Activated CD8-positive, alpha-beta memory T cell treated with anti-CD3 and anti-CD28 coated beads, Interleukin-2, amount 50 U/mL, for 48 hours (primary cell): ENCODE results near the gene RFPL1.

ENCODE experiments used
- DNase-seq: peaks from one replicate; pipeline ENCODE4 v3.0.0-alpha.2; 2020

RFPL1 gene

DNA sequence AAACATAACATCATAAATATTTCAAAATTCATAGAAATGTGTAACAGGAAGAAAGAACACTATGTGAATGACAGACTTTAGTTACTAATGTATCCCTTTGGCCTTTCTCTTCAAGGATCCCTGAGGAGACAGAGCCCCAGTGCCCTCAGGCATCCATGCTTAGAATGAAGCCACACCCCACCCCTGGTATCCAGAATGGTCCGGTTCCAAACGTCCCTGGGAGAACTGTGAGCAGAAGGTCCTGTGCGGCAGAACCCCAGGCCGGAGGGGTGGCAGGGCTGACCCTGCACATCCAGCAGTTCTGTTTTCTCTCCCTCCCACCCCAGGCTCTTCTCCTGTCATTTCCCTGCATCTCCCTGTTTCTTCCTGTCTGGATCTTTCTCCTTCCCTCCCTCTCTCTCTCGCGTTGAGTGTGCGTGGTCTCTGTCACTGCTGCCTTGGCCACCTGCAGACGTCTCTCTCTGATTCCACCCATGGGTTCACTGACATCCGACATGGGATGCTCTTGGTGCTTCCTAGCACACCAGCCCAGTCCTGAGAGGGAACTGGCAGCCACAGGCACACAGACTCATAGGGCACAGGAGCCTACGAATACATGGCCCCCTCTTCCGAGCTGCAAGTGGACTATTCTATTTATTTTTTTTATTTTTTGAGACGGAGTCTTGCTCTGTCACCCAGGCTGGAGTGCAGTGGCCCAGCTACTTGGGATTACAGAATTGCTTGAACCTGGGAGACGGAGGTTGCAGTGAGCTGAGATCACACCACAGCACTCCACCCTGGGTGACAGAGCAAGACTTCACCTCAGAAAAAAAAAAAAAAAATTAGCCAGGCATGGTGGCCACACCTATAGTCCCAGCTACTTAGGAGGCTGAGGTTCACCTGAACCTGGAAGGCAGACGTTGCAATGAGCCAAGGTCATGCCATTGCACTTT is 5.7 kb downstream of the RFPL1 start:
- DNase-seq, result no peak

DNA sequence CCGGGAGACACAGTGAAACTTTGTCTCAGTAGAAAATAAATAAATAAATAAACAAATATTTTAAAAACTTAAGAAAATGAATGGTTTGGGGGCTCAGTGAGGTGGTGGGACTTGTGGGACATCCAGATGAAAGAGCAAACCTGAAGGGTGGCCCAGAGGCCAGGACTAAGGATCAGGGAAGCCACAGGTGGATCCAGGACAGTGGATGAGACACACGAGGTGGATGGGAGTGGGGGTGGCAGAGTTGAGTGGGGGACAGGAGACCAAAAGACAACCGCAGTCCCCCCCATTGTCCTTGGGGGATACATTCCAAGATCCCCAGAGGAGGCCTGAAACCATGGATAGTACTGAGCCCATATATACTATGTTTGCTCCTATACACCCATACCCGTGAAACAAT is 7.1 kb downstream of the RFPL1 start:
- no peak for DNase-seq

DNA sequence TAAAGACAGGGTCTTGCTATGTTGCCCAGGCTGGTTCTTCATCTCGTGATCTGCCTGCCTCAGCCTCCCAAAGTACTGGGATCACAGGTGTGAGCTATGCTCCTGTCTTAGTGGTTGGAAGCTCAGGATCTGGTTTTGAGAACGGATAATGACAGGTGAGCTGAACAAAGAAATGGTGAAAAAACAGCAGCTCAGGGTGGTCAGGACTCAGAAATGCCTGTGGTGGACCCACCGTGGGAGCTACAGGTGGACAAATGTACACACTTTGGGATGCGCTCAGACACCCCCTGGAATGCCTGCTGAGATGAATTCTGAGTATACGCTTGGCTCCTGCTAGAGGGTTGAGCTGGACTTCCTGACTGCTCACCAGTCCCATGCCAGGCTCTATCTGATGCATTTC is 9.5 kb downstream of the RFPL1 start:
- no peak for DNase-seq

DNA sequence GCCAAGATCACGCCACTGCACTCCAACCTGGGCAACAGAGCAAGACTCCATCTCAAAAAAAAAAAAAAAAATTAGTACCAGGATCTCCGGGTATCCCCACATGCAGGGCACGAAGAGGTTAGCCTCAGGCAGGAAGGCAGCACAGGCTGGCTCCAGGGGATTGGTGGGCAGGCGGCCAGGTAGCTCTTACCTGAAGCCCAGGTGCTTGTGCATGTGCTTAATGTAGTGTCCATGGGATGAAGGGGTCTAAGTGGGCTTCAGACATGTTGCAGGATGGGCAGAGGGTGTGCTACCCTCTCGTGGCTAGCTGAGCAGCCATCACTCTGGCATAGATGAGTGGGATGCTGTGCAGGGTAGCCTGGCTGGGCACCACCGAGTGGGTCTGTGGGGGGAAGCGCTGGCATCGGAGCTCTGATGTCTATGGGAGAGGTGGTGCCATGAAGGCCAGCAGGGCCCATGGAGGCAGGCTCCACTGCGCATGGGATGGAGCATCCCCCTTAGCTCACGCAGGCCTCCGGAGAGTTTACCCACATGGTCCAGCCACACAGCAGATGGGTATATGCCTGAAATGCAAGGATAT is 11.0 kb downstream of the RFPL1 start:
- no peak for DNase-seq

DNA sequence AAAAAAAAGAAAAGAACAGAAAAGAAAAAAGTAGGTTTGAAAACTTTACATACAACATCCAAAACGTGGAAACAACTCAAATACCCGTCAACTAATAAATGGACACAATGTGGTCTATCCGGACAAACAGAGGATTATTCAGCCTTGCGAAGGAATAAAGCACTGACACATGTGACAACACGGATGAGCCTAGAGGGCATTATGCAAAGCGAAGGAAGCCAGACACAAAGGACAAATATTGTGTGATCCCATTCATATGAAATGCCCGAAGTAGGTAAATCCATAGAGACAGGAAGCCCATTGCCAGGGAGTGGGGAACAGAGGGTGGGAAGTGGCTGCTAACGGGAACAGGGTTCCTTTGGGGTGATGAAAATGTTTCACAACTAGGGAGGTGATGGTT is 11.8 kb downstream of the RFPL1 start:
- DNase-seq, result no peak

DNA sequence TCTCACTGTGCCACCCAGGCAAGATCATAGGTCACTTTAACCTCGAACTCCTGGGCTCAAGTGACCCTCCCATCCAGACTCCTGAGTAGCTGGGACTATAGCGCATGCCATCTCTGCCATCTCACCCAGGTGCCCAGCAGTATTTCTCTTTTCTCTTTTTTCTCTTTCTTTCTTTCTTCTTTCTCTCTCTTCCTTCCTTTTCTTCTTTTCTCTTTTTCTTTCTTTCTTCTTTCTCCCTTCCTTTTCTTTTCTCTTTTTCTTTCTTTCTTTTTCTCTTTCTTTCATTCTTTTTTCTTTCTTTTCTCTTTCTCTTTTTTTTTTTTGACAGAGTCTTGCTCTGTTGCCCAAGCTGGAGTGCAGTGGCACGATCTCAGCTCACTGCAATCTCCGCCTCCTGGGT is 13.5 kb downstream of the RFPL1 start:
- no peak for DNase-seq

DNA sequence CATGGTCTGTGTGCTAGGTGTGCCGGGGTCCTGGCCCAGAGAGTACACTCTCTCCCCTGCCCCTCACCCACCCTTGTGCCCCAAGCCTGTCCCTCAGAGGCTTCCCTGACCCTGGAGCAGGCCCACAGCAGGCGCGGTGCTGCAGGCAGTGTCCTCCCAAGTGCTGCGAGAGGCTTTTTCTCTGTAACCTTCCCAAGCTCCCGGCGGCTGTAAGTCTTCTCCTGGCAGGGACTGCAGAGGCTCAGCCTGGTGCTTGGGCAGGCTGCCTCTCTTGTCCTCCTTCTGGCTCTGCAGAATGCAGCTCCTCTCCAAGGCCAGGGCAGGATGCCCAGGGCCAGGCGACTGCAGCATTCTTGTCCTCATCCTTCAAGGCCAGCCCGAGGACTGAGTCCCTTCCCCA is 15.9 kb downstream of the RFPL1 start:
- no peak for DNase-seq

DNA sequence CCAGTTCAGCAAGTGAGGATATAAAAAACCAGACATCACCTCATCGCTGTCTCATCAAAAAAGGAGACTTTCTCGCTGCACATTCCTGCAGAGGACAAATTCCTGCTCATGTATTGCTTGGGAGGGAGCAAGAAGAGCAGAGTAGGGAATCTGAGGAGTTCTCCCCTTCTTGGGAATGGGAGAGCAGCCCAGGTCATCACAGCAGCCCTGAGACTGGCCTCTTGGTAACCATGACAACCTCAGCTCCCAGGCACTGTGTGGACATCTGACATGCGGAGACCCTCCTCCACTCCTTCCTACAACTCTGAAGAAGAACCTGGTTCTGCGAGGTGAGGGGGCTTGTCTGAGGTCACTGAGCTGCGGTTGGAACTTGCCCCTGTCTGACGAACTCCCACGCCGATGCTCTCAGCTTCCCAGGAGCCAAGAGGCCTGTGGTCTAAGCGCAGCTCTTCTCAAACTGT is 17.9 kb downstream of the RFPL1 start:
- no peak for DNase-seq

DNA sequence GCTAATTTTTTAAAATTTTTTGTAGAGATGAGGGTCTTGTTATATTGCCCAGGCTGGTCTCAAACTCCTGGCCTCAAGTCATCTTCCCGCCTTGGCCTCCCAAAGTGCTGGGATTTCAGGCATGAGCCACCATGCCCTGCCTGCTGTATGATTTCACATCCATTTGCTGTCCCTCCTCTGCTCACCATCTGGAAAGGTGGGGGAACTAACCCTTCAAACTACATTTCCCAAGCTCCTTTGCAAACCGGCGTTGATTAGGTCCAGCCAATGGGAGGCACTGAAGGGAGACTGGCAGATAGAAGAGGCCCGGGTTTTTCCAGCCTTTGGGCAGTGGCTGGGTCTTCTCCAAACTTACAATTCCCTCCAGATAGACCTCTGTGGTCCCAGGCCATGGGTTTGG is 19.3 kb downstream of the RFPL1 start:
- DNase-seq, result no peak

DNA sequence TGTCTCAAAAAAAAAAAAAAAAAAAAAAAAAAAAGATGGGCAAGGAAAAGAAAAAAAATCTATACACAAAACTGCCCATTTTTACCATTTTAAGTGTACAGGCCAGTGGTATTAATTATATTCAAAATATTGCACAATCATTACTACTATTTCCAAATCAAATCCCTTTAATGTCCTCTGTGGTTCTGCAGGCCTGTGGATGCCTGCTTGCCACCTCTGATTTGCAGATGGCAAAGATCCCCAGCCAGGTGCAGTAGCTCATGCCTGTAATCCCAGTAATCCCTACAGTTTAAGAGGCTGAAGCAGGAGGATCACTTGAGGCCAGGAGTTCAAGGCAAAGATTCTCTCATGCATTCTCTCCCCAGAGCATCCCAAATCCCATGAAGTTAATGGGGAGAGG is 20.2 kb downstream of the RFPL1 start:
- DNase-seq, result no peak

DNA sequence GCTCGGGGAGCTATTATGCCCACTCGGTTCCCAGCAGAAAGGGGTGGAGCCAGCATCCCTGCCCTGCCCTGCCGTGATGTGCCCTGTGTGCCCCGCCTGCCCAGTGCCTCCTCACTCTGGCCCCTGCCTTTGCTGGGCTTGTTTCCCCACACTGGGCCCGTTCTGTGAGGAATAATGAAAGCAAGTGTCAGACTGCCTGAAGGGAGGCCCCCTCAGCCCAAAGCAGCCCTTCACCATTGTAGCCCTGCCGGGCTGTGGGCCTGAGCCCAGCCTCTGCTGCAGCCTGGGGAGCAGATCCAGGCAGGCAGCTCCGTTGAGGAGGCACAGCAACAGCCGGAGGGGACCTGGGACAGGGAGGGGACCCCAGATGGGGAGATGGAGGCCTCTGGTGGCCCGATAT is 21.4 kb downstream of the RFPL1 start:
- no peak for DNase-seq

DNA sequence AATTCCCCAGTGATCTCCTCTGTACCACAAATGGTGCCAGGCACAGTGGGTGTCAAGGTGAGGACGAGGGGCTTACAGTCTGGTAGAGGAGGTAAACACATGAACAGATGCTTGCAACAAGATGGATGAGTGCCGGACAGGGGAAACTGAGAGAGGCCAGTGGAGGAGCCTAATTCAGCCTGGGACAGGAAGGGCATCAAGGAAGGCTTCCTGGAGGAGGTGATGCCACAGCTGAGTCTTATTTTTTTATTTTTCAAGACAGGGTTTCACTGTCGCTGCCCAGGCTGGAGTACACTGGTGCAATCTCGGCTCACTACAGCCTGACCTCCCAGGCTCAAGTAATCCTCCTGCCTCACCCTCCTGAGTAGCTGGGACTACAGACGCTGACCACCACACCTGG is 22.9 kb downstream of the RFPL1 start:
- no peak for DNase-seq

DNA sequence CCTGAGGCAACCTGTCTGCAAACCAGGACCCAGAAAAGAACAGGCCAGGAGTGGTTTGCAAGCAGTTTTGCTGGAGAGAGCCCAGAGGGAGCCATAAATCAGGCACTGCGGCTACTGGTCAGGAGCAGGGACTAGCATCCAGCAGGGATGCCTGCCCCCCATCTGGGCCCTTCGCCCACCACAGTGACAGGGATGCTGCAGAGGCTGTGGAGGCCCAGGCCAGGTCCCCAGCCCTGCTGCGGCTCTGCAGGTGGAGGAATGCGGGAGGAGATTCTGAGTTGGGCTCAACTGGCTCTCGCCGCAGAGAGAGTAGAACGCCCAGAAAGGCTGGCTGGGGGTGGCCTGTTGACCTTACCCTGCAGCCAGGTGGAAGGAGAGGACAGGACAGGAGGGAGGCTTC is 25.2 kb downstream of the RFPL1 start:
- no peak for DNase-seq

DNA sequence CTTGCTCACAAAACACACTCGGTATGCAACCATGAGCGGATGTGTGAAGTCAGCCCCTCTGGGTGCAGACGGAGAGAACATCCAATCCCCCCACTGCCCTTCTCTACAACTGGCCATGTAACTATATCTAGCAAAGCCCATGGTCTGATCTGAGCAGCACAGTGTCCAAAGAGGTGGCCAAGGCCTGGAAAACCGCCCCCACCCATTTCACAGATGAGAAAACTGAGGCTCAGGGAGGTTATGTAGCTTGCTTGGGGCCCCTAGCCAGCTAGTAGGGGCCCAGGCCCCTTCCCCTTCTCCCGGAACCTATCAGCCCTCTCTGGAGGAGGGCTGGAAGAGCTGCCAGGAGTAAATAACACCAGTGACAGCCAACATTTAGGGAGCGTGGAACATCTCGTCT is 26.2 kb downstream of the RFPL1 start:
- DNase-seq, result no peak

DNA sequence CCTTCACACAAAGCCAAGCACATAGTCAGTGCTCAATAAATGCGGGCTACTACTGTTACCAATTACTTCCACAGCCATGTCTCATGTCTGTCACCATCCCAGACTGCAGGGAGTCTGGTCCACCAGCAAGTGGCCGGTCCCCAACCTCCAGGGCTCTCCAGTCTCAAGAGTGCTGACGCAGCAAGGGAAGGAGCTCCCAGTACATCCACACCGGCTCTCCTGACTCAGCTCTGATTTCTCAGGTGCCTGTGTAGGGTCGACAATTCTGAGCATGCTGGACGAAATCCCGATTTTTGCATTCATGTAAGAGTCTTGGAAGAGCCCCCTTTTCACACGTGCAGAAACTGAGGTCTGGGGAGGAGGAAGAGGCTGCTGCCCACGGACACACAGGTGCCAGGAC is 31.4 kb downstream of the RFPL1 start:
- no peak for DNase-seq

DNA sequence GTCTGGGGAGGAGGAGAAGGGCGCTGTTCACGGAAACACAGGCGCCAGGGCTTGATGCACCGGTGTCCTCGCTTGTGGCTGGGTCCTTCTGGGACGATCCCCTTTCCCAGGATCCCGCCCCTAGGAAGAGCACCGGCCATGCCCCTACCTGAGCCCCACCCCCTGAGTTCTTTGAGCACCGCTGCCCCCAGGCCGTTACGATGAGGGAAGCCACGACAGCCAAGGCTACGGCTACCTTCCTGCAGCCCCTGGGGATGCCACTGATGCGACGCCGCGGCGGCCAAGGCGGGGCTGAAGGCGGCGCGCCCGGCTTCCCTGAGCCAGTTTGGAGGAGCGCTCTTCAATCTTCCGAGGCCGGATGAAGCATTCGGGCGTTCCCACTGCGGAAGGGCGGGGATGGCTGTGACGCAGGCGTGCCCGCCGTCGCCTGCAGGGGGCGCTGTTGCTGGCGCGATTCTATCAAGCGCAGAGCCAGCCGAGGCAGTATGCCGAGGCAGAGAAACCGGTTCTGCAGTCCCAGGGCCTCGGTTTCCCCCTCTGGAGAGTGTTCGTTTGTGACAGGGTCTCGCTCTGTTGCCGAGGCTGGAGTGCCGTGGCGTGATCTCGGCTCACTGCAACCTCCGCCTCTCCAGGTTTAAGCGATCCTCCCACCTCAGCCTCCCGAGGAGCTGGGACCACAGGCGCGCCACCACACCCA is 31.9 kb downstream of the RFPL1 start:
- DNase-seq, result peak; percentile 97

DNA sequence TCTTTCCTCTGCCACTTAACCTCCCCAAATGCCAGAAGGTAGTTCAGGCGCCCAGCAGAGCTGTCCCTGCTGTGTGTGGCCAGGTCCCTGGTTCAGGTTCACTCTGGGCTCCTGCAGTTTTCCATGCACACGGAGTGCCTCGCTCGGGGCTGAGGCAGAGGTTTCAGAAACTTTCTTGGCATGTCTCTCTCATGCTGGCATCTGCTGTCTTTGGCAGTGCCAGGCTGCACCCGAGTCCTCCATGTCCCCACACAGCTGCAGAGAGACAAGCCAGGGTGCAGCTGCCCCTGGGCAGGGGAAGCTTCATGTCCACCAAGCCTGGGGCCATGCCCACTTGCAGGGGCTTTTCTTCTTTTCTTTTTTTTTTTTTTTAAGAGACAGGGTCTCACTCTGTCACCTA is 34.6 kb downstream of the RFPL1 start:
- no peak for DNase-seq

DNA sequence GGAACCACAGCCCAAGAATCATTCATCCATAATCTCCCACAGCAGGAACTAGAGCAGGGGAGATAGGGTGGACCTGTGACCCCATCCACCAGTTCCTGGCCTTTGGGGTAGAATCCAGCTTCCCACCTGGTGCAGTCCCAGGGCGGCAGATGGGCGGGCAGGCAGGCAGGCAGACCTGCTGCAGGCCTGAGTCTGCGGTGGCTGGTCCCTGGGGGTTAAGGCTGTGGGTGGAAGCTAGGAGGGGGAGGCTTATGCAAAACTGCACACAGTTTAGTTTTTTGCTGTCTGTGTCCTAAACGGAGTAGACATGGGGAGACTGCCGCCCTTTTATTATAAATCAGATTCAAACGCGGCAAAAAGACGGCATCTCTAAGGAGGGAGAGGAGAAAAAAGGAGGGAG is 37.2 kb downstream of the RFPL1 start:
- DNase-seq, result no peak

DNA sequence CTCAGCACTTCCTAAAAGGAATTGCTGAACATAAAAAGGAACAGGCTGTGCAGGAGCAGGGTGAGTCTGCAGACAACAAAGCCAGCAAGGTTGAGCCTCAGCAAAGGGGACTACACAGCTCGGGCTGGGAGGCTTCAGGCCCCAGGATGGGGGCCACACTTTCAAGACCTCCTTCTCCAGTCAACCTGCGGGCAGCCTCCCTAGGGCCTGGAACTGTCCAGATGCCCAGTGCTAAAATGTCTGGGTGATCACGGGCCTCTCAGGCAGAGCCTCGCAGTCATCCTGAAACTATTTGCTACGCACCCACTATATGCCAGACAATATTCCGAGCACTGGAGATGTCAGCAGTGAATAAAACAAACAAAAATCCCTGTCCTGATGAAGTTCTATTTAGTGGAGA is 37.7 kb downstream of the RFPL1 start:
- DNase-seq, result no peak

DNA sequence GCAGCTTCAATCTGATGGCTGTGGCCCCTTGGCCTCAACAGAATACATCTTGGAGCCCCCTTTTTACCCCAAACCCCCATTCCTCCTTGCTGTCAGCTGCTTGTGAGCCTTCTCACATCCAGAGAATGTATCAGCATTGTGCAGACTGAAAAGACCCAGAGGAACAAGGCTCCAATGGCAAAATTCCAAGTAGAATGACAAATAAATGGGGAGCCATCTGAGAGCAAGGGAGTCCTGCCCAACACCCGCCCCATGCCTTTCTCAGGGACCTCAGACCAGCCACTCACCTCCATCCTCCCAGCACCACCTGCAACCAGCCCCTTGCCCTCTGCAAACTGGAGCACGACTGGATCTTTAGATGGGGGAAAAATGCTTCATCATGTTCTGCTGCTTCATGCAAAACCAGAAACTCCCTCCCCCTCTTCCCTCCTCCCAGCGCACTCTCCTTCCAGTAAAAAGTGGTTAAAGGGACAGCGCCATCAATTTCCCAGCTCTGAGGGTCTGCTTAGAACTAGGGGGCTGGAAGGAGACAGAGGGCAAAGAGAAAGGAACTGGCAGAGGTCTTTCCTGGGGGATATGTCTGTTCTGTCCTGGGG is 39.4 kb downstream of the RFPL1 start:
- DNase-seq, result no peak

DNA sequence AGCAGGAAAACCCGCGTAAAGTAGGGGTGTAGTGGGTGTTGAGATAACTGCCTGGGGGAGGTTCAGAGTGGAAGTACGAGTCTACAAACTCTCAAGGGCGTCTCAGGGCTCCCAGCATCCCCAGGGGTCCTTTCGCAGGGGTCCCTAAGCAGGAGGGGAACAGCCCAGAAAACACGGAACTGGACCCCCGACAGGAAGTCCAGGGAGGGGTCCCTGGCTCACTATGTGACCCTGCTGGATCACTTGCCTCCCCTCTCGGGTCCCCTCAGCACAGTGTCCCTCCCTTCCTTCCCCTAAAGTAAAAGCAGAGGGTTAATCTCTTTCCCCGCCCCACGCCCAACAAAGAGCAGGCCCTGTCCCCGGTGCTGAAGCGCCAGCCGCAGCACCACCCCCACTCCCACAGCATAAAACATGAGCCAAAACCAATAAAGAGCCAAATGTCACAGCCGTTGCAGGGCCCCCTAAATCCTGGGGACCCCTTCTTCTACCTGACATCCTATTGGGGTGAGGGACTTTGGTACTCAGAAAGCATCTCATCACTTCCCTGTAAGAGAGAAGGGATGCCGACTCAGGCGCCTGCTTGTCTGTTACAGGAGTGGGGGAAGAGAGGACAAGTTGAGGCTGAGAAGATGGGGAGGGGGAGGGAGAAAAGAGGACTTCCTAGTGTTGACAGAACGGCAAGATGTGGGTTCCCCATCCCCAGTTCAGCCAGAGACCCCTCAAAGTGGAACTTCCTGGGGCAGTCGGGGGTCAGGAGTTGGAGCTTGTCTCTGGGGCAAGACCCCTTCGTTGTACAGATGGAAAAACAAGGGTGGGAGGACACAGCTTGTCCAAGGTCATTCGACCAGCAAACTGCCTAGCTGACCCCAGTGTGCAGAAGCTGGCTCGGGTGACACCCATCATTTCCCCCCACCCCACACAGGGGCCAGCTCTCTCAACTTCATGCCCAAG is 40.2 kb downstream of the RFPL1 start:
- no peak for DNase-seq
